ENCODE data around the gene FGFR2. TPM values are rescaled to one million over a fixed set of nuclear protein-coding genes. Genes with fewer than 3 reads are reported as not detected.

The FGFR2 gene
- total and polyA plus RNA-seq, 9 of the 15 experiments (the other 6 are each of a cell fraction or from before 2014, with no cell fraction given) = 0.20 TPM; not detected in 8

DNA sequence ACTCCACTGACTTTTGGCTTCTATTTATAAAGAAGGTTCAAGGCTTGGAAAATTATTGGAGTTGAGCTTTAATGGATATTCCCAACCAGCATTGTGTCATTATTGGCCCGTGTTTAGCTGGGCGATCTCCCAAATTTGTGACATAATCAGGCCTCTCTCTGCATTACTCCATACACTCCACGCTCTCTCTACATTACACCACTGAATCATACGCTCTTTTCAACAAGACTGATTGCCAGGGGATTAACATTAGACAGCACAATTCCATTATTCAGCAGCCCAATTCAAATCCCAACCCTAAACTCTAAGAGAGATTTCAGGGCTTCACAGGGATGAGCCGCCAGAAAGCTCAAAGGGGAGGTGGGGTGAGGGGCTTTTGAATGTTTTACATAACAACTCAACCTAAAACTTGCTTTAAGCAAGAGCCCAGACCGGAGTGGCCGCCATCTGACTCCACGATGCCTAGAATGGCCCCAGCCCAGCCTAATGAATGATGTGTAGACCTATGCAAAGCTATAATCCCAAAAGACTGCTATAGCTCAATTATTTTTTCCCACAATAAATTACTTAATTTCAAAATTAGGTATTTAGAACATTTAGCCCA lies 61.8 kb downstream of the FGFR2 start:
- POLR2A ChIA-PET = interaction anchor here (0.6 kb wide), 2 partner anchors 62 to 1463 kb away, joined by 3 read pairs; partner anchors contain the start of gene FGFR2
- in situ Hi-C loops (cut with MboI) = no loop called here
- no peaks in the 10 kb centered on the region; the same call in 1 of the 2 replicates for H4K20me1 ChIP-seq (replicated peaks; ENCODE audit: control insufficient read depth, insufficient read depth, low read length)
- H2AFZ ChIP-seq (ENCODE audit: low read depth, low read length) = no peak overlapping the region
- no peak overlapping the region for H3K4me3 ChIP-seq
- H3K4me2 ChIP-seq (ENCODE audit: insufficient read depth, low read length) = no peak overlapping the region
- 0% methylated on average over 8 of the region's 8 CpGs for WGBS (ENCODE audit: insufficient coverage, low coverage, missing lambda C conversion rate)
- no peak overlapping the region for H3K27ac ChIP-seq (ENCODE audit: extremely low read depth, low read depth, low read length)
- intact Hi-C loops (cut with micrococcal nuclease) = no loop called here
- ATAC-seq = no peak
- no peaks in the 10 kb centered on the region for H3K4me1 ChIP-seq (replicated peaks in 1 of 2; ENCODE audit: control insufficient read depth in 2 of 2, insufficient read depth in 2 of 2, low read length in 2 of 2)
- no peaks in the 10 kb centered on the region for H3K9me3 ChIP-seq (replicated peaks; ENCODE audit: control insufficient read depth, insufficient read depth, low read depth, low read length)
- no peaks in the 10 kb centered on the region for H3K36me3 ChIP-seq (ENCODE audit: control insufficient read depth, insufficient read depth, low read length)
- no TSS peak for BruUV-seq (replicated peaks)
- CTCF ChIA-PET (ENCODE audit: low intra/inter-chr PET ratio) = no interaction called here
- H3K9ac ChIP-seq (ENCODE audit: insufficient read depth in 1 of 2, low read depth in 2 of 2, low read length in 2 of 2) = no peak overlapping the region
- no peak for DNase-seq (ENCODE audit: extremely low read depth in 1 of 4, low spot score in 3 of 4)
- H3K9me1 ChIP-seq (ENCODE audit: control insufficient read depth, insufficient read depth, low read length) = no peaks in the 10 kb centered on the region
- H3K27me3 ChIP-seq (ENCODE audit: control insufficient read depth in 2 of 2, insufficient read depth in 2 of 2, low read length in 2 of 2) = peaks cover 2 to 24% of the 10 kb centered on the region in 2 experiments; a peak in 3 of 5 replicates
- FAIRE-seq = no peak
- TF ChIP-seq RCOR1 (IDR thresholded peaks at IDR 0.05; ENCODE audit: borderline replicate concordance in 1 of 2, low read depth in 2 of 2, low read length in 2 of 2) (no peak), JUNB (CRISPR knock-in tag; conservative IDR thresholded peaks at IDR 0.05) (no peak), PCBP1 (IDR thresholded peaks at IDR 0.05; ENCODE audit: low read depth, low read length, poor library complexity, severe bottlenecking) (no peak), PPARD (CRISPR knock-in tag; IDR thresholded peaks at IDR 0.05) (no peak), ZNF431 (CRISPR knock-in tag; IDR thresholded peaks at IDR 0.05) (no peak), ZNF77 (CRISPR knock-in tag; IDR thresholded peaks at IDR 0.05) (no peak), FOXM1 (IDR thresholded peaks at IDR 0.05; ENCODE audit: low read depth) (no peak), FOXM1 (CRISPR knock-in tag; IDR thresholded peaks at IDR 0.05; ENCODE audit: low read depth) (no peak), KLF10 (CRISPR knock-in tag; IDR thresholded peaks at IDR 0.05) (no peak), FUS (optimal IDR thresholded peaks at IDR 0.05; ENCODE audit: low read depth, low read length) (no peak), ARHGAP35 (IDR thresholded peaks at IDR 0.05; ENCODE audit: partially characterized antibody) (no peak), ZNF766 (CRISPR knock-in tag; conservative IDR thresholded peaks at IDR 0.05) (no peak)
- TF ChIP-seq, protein P1, sequence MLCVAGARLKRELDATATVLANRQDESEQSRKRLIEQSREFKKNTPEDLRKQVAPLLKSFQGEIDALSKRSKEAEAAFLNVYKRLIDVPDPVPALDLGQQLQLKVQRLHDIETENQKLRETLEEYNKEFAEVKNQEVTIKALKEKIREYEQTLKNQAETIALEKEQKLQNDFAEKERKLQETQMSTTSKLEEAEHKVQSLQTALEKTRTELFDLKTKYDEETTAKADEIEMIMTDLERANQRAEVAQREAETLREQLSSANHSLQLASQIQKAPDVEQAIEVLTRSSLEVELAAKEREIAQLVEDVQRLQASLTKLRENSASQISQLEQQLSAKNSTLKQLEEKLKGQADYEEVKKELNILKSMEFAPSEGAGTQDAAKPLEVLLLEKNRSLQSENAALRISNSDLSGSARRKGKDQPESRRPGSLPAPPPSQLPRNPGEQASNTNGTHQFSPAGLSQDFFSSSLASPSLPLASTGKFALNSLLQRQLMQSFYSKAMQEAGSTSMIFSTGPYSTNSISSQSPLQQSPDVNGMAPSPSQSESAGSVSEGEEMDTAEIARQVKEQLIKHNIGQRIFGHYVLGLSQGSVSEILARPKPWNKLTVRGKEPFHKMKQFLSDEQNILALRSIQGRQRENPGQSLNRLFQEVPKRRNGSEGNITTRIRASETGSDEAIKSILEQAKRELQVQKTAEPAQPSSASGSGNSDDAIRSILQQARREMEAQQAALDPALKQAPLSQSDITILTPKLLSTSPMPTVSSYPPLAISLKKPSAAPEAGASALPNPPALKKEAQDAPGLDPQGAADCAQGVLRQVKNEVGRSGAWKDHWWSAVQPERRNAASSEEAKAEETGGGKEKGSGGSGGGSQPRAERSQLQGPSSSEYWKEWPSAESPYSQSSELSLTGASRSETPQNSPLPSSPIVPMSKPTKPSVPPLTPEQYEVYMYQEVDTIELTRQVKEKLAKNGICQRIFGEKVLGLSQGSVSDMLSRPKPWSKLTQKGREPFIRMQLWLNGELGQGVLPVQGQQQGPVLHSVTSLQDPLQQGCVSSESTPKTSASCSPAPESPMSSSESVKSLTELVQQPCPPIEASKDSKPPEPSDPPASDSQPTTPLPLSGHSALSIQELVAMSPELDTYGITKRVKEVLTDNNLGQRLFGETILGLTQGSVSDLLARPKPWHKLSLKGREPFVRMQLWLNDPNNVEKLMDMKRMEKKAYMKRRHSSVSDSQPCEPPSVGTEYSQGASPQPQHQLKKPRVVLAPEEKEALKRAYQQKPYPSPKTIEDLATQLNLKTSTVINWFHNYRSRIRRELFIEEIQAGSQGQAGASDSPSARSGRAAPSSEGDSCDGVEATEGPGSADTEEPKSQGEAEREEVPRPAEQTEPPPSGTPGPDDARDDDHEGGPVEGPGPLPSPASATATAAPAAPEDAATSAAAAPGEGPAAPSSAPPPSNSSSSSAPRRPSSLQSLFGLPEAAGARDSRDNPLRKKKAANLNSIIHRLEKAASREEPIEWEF (CRISPR knock-in tag; IDR thresholded peaks at IDR 0.05) = no peak
- TF ChIP-seq, protein P2, sequence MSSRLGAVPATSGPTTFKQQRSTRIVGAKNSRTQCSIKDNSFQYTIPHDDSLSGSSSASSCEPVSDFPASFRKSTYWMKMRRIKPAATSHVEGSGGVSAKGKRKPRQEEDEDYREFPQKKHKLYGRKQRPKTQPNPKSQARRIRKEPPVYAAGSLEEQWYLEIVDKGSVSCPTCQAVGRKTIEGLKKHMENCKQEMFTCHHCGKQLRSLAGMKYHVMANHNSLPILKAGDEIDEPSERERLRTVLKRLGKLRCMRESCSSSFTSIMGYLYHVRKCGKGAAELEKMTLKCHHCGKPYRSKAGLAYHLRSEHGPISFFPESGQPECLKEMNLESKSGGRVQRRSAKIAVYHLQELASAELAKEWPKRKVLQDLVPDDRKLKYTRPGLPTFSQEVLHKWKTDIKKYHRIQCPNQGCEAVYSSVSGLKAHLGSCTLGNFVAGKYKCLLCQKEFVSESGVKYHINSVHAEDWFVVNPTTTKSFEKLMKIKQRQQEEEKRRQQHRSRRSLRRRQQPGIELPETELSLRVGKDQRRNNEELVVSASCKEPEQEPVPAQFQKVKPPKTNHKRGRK (tag; IDR thresholded peaks at IDR 0.05) = no peak
- TF ChIP-seq, protein P3, sequence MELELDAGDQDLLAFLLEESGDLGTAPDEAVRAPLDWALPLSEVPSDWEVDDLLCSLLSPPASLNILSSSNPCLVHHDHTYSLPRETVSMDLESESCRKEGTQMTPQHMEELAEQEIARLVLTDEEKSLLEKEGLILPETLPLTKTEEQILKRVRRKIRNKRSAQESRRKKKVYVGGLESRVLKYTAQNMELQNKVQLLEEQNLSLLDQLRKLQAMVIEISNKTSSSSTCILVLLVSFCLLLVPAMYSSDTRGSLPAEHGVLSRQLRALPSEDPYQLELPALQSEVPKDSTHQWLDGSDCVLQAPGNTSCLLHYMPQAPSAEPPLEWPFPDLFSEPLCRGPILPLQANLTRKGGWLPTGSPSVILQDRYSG (tag; conservative IDR thresholded peaks at IDR 0.05; ENCODE audit: low read depth) = no peak
- H3K79me2 ChIP-seq (ENCODE audit: control insufficient read depth, insufficient read depth, low read length) = no peaks in the 10 kb centered on the region
